Panc1 (cell line): ENCODE measurements around the gene INS. TPM values are rescaled to one million over a fixed set of nuclear protein-coding genes. Genes with fewer than 3 reads are reported as not detected.

ENCODE experiments used
- ATAC-seq: fragments of 200-7000 bp; cut with Tn5 transposase; 2 replicates; pipeline ENCODE4 v1.9.1; 2020; ENCODE audit warnings: mild to moderate bottlenecking, moderate library complexity
- BruUV-seq: library from RNA; stranded (reverse); fragments of 400-500 nt; replicated peaks from 2 replicates; lab custom pipeline; 2021; lab: Mats Ljungman, UMichigan
- CTCF ChIA-PET: fragments of 300-600 bp; sonication (Branson Sonifier 250); formaldehyde crosslinking; loops from one replicate; lab custom pipeline; 2022; ENCODE audit warnings: antibody characterized with exemption; lab: Charles Lee
- POLR2A ChIA-PET: fragments of 300-600 bp; sonication (Branson Sonifier 250); formaldehyde crosslinking; loops from one replicate; lab custom pipeline; 2022; ENCODE audit warnings: antibody characterized with exemption; lab: Charles Lee
- DNase-seq: peaks from one replicate; pipeline ENCODE4 v3.0.0-alpha.2; 2010; ENCODE audit warnings: low read depth, low spot score
- H3K27ac ChIP-seq: 2 replicates; pipeline ENCODE4 v1.5.1; 2011; ENCODE audit warnings: mild to moderate bottlenecking, low read length, inconsistent platforms
- H3K27me3 ChIP-seq: fragments of 200-500 bp; sonication (Bioruptor generic); 2 replicates; pipeline ENCODE4 v1.6.0; 2014; ENCODE audit warnings: low read length, inconsistent platforms; ENCODE audit not compliant: control insufficient read depth, insufficient read depth
- H3K36me3 ChIP-seq: fragments of 200-500 bp; sonication (Bioruptor generic); 2 replicates; pipeline ENCODE4 v1.5.1; 2014; ENCODE audit warnings: inconsistent platforms, mild to moderate bottlenecking, low read length, moderate library complexity; ENCODE audit not compliant: control insufficient read depth, insufficient read depth
- H3K4me1 ChIP-seq: 2 replicates; pipeline ENCODE4 v1.5.1; 2011; ENCODE audit warnings: inconsistent platforms, mild to moderate bottlenecking, low read length, moderate library complexity; ENCODE audit not compliant: control insufficient read depth, insufficient read depth
- H3K4me3 ChIP-seq, 2 experiments: 2 replicates each; pipeline ENCODE4 v1.5.1; 2011 to 2012; ENCODE audit warnings: low read depth in 2 of 2, low read length in 2 of 2, mild to moderate bottlenecking in 2 of 2, inconsistent platforms in 1 of 2, moderate library complexity in 1 of 2
- H3K9me3 ChIP-seq: fragments of 200-500 bp; sonication (Bioruptor generic); 2 replicates; pipeline ENCODE4 v1.5.1; 2014; ENCODE audit warnings: low read depth, mild to moderate bottlenecking, inconsistent platforms, low read length, moderate library complexity; ENCODE audit not compliant: control insufficient read depth, insufficient read depth
- POLR2AphosphoS5 ChIP-seq: IDR thresholded peaks from 2 replicates; pipeline ENCODE4 v1.6.1; 2012; ENCODE audit warnings: mild to moderate bottlenecking, low read depth, low read length, moderate library complexity
- SIN3A ChIP-seq: IDR thresholded peaks from 2 replicates; pipeline ENCODE4 v1.6.1; 2012; ENCODE audit warnings: low read depth, mild to moderate bottlenecking, low read length, moderate library complexity, borderline replicate concordance; ENCODE audit not compliant: insufficient read depth
- TCF7L2 ChIP-seq: IDR thresholded peaks from 2 replicates; pipeline ENCODE4 v1.6.1; 2011; ENCODE audit warnings: mild to moderate bottlenecking, low read depth, low read length, inconsistent platforms
- in situ Hi-C: cut with HindIII; loops from 2 replicates; pipeline ENCODE4 v1.10.0; 2016; ENCODE audit warnings: low sequenced_read_pairs, low pct_unique_long_range_greater_than_20kb
- intact Hi-C: fragments of 100-400 bp; cut with micrococcal nuclease; formaldehyde crosslinking; loops from one replicate; pipeline ENCODE4 v1.10.0; 2022; ENCODE audit not compliant: unreplicated experiment
- total RNA-seq: library from RNA; stranded (reverse); gene quantifications from one replicate; pipeline ENCODE4 v1.2.1, GENCODE V29; 2021; ENCODE audit not compliant: unreplicated experiment
- TF ChIP-seq, protein P1 (sequence below), 2 experiments: IDR thresholded peaks; 2 replicates each; pipeline ENCODE4 v1.6.1; 2011 to 2012; ENCODE audit warnings: low read depth in 2 of 2, control low read depth in 1 of 2, low read length in 1 of 2, mild to moderate bottlenecking in 1 of 2, moderate library complexity in 1 of 2; ENCODE audit not compliant: insufficient read depth in 1 of 2
- TF ChIP-seq, protein P2 (sequence below): fragments of 450-650 bp; IDR thresholded peaks from 2 replicates; pipeline ENCODE4 v1.5.1; 2017; ENCODE audit warnings: mild to moderate bottlenecking

Gene INS
- total RNA-seq, 1 experiment from 2014 or later = not detected

DNA sequence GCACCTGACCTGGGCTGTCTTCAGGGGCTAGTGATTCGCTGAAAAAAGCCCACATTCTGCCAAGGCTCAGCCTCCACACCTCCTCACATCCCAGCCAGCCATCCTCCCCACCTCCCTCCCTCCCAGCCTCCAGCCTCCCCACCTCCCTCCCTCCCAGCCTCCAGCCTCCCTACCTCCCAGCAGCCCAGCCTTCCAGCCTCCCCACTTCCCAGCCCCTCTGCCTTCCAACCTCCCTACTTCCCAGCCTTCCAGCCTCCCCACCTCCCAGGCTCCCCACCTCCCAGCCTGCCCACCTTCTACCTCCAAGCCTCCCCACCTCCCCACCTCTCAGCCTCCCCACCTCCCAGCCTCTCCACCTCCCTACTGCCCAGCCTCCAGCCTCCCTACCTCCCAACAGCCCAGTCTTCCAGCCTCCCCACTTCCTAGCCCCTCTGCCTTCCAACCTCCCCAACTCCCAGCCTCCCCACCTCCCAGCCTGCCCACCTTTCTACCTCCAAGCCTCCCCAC lies 44.3 kb upstream of the INS start:
- Histone ChIP-seq H3K9me3 (no peaks in the 10 kb centered on the region), H3K27me3 (no peaks in the 10 kb centered on the region), H3K27ac (no peak overlapping the region), H3K4me1 (no peaks in the 10 kb centered on the region), H3K4me3 (no peak overlapping the region), H3K36me3 (no peaks in the 10 kb centered on the region)
- no peak for TF ChIP-seq TCF7L2
- no peak for TF ChIP-seq SIN3A
- TF ChIP-seq POLR2AphosphoS5 = no peak
- TF ChIP-seq, protein P1, sequence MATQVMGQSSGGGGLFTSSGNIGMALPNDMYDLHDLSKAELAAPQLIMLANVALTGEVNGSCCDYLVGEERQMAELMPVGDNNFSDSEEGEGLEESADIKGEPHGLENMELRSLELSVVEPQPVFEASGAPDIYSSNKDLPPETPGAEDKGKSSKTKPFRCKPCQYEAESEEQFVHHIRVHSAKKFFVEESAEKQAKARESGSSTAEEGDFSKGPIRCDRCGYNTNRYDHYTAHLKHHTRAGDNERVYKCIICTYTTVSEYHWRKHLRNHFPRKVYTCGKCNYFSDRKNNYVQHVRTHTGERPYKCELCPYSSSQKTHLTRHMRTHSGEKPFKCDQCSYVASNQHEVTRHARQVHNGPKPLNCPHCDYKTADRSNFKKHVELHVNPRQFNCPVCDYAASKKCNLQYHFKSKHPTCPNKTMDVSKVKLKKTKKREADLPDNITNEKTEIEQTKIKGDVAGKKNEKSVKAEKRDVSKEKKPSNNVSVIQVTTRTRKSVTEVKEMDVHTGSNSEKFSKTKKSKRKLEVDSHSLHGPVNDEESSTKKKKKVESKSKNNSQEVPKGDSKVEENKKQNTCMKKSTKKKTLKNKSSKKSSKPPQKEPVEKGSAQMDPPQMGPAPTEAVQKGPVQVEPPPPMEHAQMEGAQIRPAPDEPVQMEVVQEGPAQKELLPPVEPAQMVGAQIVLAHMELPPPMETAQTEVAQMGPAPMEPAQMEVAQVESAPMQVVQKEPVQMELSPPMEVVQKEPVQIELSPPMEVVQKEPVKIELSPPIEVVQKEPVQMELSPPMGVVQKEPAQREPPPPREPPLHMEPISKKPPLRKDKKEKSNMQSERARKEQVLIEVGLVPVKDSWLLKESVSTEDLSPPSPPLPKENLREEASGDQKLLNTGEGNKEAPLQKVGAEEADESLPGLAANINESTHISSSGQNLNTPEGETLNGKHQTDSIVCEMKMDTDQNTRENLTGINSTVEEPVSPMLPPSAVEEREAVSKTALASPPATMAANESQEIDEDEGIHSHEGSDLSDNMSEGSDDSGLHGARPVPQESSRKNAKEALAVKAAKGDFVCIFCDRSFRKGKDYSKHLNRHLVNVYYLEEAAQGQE (IDR thresholded peaks at IDR 0.05; ENCODE audit: insufficient read depth in 1 of 2, low read depth in 2 of 2, low read length in 1 of 2) = no peak
- TF ChIP-seq, protein P2, sequence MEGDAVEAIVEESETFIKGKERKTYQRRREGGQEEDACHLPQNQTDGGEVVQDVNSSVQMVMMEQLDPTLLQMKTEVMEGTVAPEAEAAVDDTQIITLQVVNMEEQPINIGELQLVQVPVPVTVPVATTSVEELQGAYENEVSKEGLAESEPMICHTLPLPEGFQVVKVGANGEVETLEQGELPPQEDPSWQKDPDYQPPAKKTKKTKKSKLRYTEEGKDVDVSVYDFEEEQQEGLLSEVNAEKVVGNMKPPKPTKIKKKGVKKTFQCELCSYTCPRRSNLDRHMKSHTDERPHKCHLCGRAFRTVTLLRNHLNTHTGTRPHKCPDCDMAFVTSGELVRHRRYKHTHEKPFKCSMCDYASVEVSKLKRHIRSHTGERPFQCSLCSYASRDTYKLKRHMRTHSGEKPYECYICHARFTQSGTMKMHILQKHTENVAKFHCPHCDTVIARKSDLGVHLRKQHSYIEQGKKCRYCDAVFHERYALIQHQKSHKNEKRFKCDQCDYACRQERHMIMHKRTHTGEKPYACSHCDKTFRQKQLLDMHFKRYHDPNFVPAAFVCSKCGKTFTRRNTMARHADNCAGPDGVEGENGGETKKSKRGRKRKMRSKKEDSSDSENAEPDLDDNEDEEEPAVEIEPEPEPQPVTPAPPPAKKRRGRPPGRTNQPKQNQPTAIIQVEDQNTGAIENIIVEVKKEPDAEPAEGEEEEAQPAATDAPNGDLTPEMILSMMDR = no peak
- ChIA-PET POLR2A (no interaction called here), CTCF (no interaction called here)
- intact Hi-C loops (no loop called here), in situ Hi-C loops (no loop called here)
- ATAC-seq (no peak), DNase-seq (no peak)
- no TSS peak for BruUV-seq

- DNase-seq = no peak
- Histone ChIP-seq H3K36me3 (no peaks in the 10 kb centered on the region), H3K4me1 (no peaks in the 10 kb centered on the region), H3K9me3 (no peaks in the 10 kb centered on the region), H3K27me3 (no peaks in the 10 kb centered on the region), H3K4me3 (no peak overlapping the region), H3K27ac (no peak overlapping the region)
- CTCF ChIA-PET = no interaction called here
- ATAC-seq = no peak; the same call in 1 of the 2 replicates
- intact Hi-C loops = no loop called here
- POLR2A ChIA-PET = no interaction called here
- TF ChIP-seq, protein P1 (IDR thresholded peaks at IDR 0.05; ENCODE audit: insufficient read depth in 1 of 2, low read depth in 2 of 2, low read length in 1 of 2) = no peak
- no peak for TF ChIP-seq POLR2AphosphoS5
- TF ChIP-seq TCF7L2 = no peak
- TF ChIP-seq, protein P2 = no peak
- TF ChIP-seq SIN3A = no peak
- BruUV-seq = no TSS peak
- in situ Hi-C loops = no loop called here
Measured at GRCh38 chr11:2204361-2205213, 43.6 kb upstream of the INS start.
